Activated T-cell treated with anti-CD3 and anti-CD28 coated beads for 48 hours (primary cell): ENCODE data around the gene TRAF1.

Source experiments
- DNase-seq: peaks from one replicate; pipeline ENCODE4 v3.0.0-alpha.2; 2020; ENCODE audit warnings: low read depth

TRAF1 gene

DNA sequence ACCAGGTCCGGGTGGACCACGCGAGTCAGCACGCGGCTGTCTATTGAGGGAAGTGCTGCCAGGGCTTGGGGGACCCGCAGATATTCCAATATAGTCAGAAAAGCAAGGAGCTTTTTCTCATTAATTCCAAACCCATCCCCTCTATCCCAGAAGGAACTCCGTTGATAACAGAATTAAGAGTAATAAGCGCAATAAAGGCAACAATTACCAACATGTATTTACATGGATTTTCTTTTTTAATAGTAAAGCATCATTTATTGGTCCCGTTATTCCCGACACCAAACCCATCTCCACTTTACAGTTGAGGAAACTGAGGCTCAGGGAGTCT lies 57.3 kb downstream of the TRAF1 start:
- DNase-seq = no peak

DNA sequence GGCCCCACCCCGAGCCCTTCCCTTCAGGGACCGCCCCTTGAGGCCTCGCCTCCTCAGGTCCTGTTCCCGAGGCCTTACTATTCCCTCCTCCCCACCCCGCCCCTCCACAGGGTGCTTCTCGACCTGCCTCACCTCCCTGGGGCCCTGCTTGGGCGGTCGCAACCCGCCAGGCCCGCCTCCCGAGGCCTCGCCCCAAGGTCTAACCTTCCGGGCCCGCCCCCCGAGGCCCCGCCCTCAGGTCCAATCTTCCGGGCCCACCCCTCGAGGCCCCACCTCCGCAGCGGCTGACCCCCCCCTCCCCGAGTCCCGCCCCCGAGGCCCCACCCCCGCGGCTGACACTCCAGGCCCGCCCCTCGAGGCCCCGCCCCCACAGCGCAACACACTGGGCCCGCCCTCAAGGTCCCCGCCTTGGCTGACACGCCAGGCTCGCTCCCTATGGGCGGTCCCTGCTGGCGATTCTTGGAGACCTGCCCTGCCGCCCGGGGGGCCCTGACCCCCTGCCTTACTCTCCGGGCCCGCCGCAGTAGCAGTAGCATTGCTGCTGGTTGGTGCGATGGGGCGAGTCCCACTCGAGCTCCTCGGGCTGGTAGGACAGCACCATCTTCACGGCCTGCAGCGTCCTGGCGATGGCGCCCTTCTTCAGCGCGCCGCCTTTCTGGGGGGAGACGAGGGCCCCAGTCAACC lies 57.8 kb downstream of the TRAF1 start:
- DNase-seq = peak; percentile 97

DNA sequence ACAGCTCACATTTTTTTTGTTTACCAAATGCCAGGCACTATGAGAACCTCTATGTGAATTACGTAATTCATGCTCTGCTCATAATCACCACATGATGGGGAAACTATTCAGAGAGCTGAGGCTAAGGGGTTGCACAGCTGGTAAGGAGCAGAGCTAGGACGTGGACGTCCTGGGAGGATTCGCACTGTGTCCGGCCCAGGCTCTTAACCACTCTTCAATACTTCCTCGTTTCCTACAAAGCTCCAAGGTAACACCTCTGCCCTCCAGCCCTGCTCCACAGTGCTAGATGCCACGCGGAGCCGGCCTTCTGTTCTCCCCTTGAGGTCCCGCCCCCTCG lies 58.3 kb downstream of the TRAF1 start:
- no peak for DNase-seq

DNA sequence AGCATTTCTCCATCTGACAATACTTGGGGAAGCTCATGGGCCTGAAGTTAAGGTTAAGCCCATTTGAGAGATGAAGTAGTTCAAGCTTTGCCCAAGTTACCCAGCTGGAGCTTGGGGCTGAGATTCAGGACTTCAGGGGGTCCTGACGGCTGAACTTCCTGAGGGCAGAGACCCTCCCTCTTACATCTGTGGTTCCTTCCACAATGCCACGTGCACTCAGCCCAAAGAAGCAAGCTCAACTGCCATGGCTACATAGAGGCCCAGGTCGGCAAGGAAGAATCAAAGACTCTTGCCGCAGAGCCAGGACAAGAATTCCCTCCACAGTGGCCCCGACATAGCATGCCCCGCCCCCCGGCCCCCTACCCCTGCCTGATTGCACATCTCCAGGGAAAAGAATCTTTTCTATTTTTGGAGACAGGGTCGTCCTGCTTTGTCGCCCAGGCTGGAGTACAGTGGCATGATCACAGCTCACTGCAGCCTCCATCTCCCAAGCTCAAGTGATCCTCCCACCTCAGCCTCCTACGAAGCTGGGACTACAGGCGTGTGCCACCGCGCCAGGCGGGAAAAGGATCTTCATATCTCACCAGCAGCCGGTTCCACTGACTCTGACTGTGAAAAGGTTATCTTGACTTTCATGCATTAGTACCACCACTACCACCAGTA lies 58.8 kb downstream of the TRAF1 start:
- no peak for DNase-seq

DNA sequence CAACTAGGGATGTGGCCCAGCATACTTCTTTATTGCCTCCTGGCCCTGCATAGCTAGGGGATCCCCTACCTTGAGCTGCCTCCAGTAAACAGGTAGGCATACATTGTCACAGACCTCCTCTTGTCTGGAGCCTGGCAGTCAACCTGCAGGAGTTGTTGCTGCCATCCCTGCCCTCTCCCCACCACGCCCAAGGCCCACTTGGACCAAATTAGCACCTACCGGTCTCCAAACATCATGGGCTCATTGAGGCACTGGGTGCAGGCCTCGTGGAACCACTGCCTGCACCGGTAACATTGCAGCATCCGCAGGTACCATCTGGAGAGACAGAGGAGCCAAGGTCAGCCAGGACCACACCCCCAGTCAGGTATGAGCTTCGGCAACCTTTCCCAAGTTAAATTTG lies 59.9 kb downstream of the TRAF1 start:
- no peak for DNase-seq

DNA sequence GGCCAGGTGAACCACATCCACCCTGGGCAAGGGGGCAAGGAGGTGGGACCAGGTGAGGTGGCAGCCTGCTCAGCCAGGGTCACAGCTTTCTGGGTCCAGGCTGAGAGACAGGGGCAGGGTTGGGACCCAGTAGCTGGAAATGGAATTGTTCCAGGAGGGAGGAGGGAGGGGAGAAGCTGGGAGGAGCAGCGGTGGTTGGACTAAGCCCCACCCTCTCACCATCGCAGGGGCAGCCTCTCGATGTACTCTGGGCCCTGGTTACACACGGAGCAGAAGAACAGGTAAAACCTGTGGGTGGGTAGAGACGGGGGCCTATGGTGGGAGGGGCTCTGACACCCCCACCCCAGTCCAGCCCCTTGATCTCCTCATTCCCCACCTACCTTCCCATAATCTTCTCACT lies 60.8 kb downstream of the TRAF1 start:
- no peak for DNase-seq

DNA sequence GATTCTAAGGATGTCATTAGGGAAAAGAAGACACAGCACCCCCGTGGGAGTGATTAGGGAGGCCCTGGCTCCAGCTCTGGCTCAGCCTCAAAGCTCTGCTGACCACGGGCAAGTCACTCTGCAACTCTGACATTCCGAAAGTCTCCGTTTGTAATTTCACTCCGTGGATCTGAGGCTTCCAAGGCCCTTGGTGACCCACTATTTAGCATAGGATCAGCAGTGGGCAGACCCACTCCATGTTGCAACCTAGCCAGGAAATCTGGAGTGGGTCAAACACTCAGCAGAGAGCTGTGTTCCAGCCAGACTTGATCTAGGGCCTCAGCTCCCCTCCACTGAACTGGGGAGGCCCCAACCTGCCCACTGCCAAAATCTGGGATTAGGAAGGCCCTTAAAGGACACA lies 61.4 kb downstream of the TRAF1 start:
- DNase-seq = no peak

DNA sequence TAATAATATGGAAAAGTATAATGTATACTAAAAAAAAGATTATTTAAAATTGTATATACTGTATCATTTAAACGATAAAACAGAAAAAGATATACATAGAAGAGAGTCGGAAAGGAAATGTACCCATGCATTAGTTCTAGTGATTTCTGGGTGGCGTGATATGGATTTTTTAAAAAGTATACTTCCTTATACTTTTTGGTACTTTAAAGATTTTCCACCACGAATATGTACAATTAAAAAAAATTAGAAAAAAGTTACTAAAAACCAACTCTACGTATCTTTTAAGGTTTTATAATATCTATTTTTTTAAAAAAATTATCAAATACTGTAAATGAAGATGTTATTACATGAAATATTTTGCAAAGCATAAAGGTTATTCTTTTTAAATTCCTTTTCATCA lies 61.9 kb downstream of the TRAF1 start:
- no peak for DNase-seq

DNA sequence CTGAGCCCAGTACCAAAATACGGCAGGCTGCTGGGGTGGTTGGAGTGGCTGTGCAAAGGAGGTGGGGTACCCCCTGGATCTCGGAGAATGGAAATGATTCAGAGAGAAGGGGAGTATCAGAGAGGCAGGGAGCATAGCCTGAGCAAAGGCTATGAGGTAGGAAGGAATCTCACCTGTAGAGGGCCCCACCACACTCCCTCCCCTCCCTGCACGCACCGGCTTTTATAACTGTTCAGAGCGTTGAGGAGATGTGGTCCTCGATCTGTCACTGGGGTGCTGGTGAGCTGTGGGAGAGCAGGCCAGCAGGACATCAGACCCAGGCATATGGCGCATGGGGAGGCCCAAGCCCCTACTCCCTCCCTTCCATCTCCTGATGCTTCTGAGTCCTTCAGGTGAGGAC lies 62.8 kb downstream of the TRAF1 start:
- DNase-seq = no peak

DNA sequence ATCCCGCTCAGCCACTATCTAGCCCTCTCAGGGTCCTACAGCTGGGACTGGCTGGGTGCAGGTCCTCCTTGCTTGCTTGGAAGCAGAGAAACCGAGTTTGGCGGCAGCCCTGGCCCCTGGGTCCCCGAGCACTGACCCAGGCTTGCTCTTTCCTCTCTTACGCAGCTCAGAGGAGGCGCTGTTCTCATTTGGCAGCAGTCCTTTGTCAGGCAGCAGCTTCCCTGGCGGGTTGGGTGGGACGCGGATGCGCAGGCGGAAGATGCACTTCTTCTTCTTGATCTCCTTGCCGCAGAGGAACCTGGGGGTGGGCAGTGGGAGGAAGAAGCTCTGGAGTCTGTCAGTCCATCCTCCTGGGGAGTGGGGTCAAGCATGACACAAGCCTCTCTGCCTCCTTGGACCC lies 64.1 kb downstream of the TRAF1 start:
- DNase-seq = no peak

DNA sequence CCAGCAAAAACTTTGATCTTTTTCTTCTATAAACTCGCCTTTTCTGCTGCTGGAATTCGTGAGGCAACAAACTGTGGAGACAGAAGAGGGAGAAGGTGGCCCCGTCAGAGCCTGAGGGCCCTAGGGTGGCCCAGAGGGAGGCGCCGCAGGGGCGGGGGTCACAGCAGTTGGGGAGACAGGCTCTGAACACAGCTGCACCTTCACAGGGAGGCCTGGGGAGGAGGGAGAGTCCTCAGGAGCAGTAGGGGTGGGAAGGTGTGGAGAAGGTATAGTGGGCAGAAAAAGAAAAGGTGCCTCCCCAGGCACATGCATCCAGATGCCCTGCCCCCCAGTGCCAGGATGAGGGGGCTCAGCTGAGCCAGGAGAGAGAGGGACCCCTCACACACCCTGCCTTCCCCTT lies 64.7 kb downstream of the TRAF1 start:
- DNase-seq = no peak

DNA sequence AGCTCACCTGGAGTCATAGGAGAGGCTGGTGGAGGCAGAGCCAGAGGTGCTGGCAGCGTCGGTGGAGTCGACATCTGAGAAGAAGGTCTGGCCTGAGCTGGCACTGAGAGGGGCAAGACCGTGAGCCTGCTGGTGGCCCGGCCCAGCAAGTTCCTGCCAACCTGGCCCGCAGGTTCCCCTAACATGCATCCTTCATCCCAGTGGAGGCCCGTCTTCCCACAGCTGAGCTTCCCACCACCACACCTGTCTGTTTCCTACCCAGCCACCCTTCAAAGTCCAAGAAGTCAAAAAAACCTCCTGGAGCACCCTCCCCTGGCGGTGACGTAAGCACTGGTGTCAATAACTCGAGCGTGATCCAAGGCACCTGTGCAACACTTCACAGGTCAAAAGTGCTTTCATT lies 66.5 kb downstream of the TRAF1 start:
- DNase-seq = no peak

DNA sequence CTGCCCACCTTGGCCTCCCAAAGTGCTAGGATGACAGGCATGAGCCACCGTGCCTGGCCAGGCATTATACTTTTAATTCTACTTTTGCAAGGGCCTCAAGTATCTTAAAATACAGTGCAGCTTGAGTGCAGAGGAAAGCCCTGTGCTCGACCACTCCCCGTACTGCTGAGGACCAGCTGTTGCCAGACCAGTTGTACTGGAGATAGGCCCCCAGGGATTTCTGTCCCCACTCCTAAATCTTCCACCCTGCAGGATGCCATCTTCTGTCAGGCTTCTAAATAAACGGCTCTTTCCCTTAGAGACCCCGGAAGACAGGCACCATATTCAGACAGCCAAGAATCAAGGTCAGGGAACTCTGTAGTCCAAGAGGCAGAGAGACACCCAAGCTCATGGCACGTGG lies 67.2 kb downstream of the TRAF1 start:
- no peak for DNase-seq

DNA sequence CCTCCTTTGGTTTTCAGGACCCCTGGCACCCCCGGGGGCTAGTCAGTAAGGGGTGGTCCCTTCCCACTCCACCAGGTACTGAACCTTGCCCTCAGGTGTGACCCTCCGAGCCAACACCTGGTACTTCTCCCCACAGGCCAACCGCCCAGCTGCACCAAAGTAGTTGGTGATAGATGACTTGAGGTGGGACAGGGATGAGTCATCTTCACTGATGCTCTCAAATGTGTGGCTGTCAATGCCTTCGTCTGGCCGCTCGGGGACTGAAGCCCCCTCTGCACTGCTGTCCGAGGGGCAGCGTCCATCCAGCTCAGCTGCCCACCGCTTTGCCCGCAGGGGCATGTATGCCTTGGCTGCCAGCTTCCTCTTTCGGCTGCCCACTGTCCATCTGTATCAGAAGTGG lies 68.7 kb downstream of the TRAF1 start:
- no peak for DNase-seq

DNA sequence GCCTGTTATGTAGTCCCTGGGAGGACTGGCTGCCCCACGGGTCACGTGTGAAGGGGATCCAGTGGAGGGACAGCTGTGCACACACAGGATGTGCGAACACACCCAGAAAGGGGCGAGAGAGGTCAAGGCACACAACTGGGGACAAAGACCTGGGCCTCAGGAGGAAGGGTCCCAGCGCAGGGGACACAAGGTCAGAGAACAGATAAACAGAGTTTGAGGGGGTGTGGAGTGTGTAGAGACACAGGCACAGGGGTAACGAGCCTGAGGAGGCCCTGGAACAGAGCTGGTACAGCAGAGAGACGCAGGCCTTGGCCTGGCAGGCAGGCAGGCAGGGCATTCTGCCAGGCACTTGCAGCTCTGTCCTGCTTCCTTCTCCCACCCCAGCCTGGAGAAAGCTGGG lies 69.1 kb downstream of the TRAF1 start:
- no peak for DNase-seq

DNA sequence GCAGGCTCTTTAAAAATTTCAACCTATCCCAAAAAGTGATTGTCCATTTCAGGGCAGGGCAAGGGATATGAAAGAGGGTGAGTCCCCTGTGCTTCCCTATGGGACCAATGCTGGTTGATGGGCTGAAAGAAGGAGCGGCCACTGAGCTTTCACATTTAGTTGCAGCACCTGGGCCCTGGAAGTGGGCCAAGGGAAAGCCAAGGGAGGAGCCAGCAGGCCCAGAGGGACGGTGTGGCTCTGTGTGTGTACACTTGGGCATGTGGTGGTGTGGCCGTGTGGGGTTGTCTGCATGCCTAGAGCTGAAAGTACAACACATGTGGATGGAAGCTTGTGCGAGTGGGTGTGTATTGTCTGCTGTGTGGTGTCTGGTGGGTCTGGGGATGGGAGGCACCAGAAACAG lies 69.9 kb downstream of the TRAF1 start:
- DNase-seq = no peak

DNA sequence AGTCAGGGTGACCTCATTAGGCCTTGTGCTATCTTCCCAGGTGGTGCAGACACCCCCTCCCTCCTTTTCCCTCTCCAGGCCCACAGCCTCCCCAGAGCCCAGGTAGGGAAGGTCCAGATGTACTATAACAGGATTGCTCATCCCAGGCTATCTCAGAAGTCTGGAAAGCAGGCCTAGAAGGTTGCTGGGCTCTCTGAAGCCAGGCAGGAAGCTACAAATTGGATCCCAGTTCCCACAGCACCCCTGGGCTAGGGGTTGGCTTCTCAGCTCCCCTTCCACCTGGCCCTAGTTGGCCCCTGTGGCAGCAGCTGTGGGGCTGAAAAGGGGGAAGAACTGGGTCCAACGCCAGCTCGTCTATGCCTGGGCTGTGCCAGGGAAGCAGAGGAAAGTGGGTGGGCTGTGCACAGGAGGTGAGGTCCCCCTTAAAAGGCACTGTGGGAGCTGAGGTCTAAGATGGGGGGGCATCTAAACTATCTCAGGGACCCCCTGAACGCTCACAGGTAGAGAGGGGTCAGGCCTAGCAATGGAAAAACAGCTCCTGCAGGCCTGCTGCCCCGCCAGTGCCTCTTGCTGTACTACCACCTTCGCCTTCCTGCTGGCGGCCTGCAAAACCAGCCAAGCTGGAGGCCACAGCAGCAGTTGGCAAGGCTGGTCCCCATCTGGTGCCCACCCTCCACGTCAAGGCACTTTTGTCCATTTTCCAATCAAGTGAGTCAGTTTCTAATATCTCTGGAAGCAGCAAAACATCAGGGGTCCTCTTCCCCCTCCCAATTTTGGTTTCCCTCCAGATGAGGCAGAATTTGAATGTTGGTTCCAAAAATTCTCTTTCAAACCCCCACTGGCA lies 70.5 kb downstream of the TRAF1 start:
- no peak for DNase-seq

DNA sequence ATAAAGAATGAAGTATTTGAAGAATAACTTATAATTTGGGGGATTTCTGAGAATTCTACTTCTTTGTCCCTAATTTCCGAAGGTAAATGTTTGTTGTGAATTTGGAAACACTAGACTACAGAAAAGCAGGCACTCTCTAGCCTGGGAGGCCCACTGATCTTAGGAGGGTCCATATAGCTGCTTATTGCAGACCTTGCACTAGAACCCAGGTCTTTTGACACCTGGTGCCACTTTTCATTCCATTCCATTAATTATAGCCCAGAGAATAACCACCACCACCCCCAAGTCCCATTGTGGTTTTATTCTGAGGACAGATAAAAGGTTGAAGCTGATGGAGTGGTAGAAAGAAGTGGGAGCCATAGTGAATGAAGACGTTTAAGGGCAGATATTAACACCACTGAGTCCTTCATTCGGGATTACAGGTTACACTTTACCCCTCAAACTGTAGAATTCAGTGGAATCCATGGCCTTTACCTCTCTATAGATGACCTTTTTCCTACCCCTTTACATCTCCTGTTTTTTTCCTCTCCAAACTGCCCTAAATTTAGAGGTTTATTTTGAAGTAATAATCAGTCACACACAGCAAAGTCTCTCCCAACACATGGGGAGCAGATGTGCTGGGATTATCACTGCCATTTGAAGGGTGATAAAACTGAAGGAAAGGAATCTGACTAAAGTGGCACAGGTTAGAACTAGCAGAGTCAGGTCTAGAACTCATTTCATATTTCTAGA lies 71.8 kb downstream of the TRAF1 start:
- no peak for DNase-seq

DNA sequence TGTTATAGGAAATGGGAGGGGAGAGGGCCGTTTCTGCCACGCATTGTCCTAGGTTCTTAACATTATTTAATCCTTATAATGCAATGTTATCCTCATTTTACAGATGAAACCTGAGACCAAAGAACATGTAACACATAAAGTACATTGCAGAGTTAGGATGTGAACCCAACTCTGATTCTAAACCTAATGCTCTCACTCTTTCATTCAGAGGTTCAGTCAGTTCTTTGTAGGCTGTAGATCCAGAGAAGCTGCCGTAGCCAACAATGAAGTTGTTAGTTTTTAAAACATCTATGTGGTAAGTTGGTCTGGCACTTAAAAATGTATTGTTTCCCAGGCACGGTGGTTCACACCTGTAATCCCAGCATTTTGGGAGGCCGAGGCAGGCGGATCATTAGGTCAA lies 73.4 kb downstream of the TRAF1 start:
- no peak for DNase-seq
